Frontal cortex (tissue), 4 donors: ENCODE results near the gene IFT57. TPM values are rescaled to one million over a fixed set of nuclear protein-coding genes. Genes with fewer than 3 reads are reported as not detected.
"Not testable (repeated sequence)": the region's sequence is repeated elsewhere in the genome, so short reads cannot be mapped to it uniquely, and the experiment has no call there.

Experiments used
- DNase-seq, 2 donors: peaks; one replicate each; pipeline ENCODE4 v3.0.0; 2012; ENCODE audit warnings: low spot score in 2 of 2
- FAIRE-seq: peaks from 2 replicates; lab custom pipeline; 2012; peaks lifted over from hg19 to GRCh38; lab: Jason Lieb, UNC
- total RNA-seq: library from RNA; depleted of rRNA; stranded (reverse); fragments of >200 nt; gene quantifications from one replicate; pipeline ENCODE4 v1.2.3, GENCODE V29; 2014
- donor health status: control.
- donor health status: control.
- donor health status: control.

The IFT57 gene
- 39.9 TPM for total RNA-seq

- DNase-seq (peak; percentile 80 to 94), FAIRE-seq (peak; percentile 13)
These were observed at the start of gene IFT57 for GRCh38 chr3:108221911-108222852. IFT57 (minus strand) TSS chr3:108222424; CDS start chr3:108222322, 102 bp downstream.

- no peak for FAIRE-seq
These were observed 49.4 kb upstream of the IFT57 start for GRCh38 chr3:108271626-108272025.

GRCh38 chr3:108268235-108268634 is 46.0 kb upstream of the IFT57 start:
- not testable (repeated sequence) for FAIRE-seq, DNase-seq

More at GRCh38 chr3:108271626-108272025, 49.4 kb upstream of the IFT57 start:
- no peak for DNase-seq

- not testable (repeated sequence) for DNase-seq, FAIRE-seq
These were observed 42.5 kb upstream of the IFT57 start for GRCh38 chr3:108264534-108265298.

GRCh38 chr3:108255131-108255530 is 32.9 kb upstream of the IFT57 start:
- no peak for FAIRE-seq
- no peak for DNase-seq

GRCh38 chr3:108251844-108252243 is 29.6 kb upstream of the IFT57 start:
- FAIRE-seq: no peak
- DNase-seq: no peak

GRCh38 chr3:108251265-108251664 is 29.0 kb upstream of the IFT57 start:
- FAIRE-seq (no peak), DNase-seq (no peak)

- FAIRE-seq (no peak), DNase-seq (no peak)
These were observed 28.4 kb upstream of the IFT57 start for GRCh38 chr3:108250626-108251025.

GRCh38 chr3:108243243-108243642 is 21.0 kb upstream of the IFT57 start:
- DNase-seq: no peak
- FAIRE-seq: no peak

GRCh38 chr3:108242776-108243175 is 20.6 kb upstream of the IFT57 start:
- no peak for DNase-seq
- no peak for FAIRE-seq

GRCh38 chr3:108241721-108242120 is 19.5 kb upstream of the IFT57 start:
- no peak for FAIRE-seq
- DNase-seq: no peak

GRCh38 chr3:108241146-108241545 is 18.9 kb upstream of the IFT57 start:
- DNase-seq: no peak
- no peak for FAIRE-seq

GRCh38 chr3:108239082-108239481 is 16.9 kb upstream of the IFT57 start:
- FAIRE-seq: no peak
- no peak for DNase-seq

- FAIRE-seq (no peak), DNase-seq (no peak)
These were observed 13.1 kb upstream of the IFT57 start for GRCh38 chr3:108235290-108235689.

- no peak for FAIRE-seq
- DNase-seq: no peak
These were observed 12.2 kb upstream of the IFT57 start for GRCh38 chr3:108234387-108234957.

- DNase-seq (no peak), FAIRE-seq (no peak)
These were observed 6.1 kb upstream of the IFT57 start for GRCh38 chr3:108228286-108228685.

GRCh38 chr3:108227131-108227530 is 4.9 kb upstream of the IFT57 start:
- FAIRE-seq (no peak), DNase-seq (no peak)

GRCh38 chr3:108225221-108225620 is 3.0 kb upstream of the IFT57 start:
- FAIRE-seq: no peak
- DNase-seq: no peak

GRCh38 chr3:108223928-108224327 is 1.7 kb upstream of the IFT57 start:
- DNase-seq (no peak), FAIRE-seq (no peak)

GRCh38 chr3:108222853-108223565 is 785 bp upstream of the IFT57 start:
- FAIRE-seq: no peak

More at GRCh38 chr3:108222853-108223565, 785 bp upstream of the IFT57 start:
- DNase-seq: no peak
